ENCODE data around the gene DTX3L. TPM values are rescaled to one million over a fixed set of nuclear protein-coding genes. Genes with fewer than 3 reads are reported as not detected.
A peak's percentile ranks its signal among the peaks of the same experiment; 100 is the strongest.

The DTX3L gene
- total and polyA plus RNA-seq, 2 of the 13 experiments (the other 11 are each of a cell fraction or from before 2014, with no cell fraction given): 2.5 to 10.9 TPM

GRCh38 chr3:122515870-122516269 lies 48.3 kb upstream of the DTX3L start (continued):
- TF ChIP-seq ZBTB7B (CRISPR knock-in tag; IDR thresholded peaks at IDR 0.05): no peak
- peak; percentile 83; the same call in 1 of the 2 replicates for TF ChIP-seq TEF (CRISPR knock-in tag; IDR thresholded peaks at IDR 0.05)
- no peak for TF ChIP-seq FUBP1 (CRISPR knock-in tag; IDR thresholded peaks at IDR 0.05; ENCODE audit: borderline replicate concordance)
- no peak for TF ChIP-seq POLR2AphosphoS2 (IDR thresholded peaks at IDR 0.05; ENCODE audit: low read depth, low read length)
- TF ChIP-seq ZBTB43 (CRISPR knock-in tag; conservative IDR thresholded peaks at IDR 0.05): no peak
- no peak for TF ChIP-seq ZNF776 (CRISPR knock-in tag; IDR thresholded peaks at IDR 0.05)
- no peak for TF ChIP-seq FOXA1 (IDR thresholded peaks at IDR 0.05)
- 0 out of 2 replicates have a peak, but pooled peaks have one; percentile 22 for TF ChIP-seq FOXA1 (CRISPR knock-in tag; IDR thresholded peaks at IDR 0.05)
- no peak for TF ChIP-seq ZNF790 (CRISPR knock-in tag; IDR thresholded peaks at IDR 0.05; ENCODE audit: borderline replicate concordance)
- TF ChIP-seq NCOA2 (CRISPR knock-in tag; IDR thresholded peaks at IDR 0.05): no peak
- TF ChIP-seq HNRNPUL1 (IDR thresholded peaks at IDR 0.05; ENCODE audit: low read depth, low read length): no peak
- TF ChIP-seq ZNF570 (CRISPR knock-in tag; IDR thresholded peaks at IDR 0.05; ENCODE audit: borderline replicate concordance): no peak
- no peak for TF ChIP-seq ZBTB4 (CRISPR knock-in tag; IDR thresholded peaks at IDR 0.05; ENCODE audit: borderline replicate concordance)
- peak; percentile 50; the same call in 1 of the 2 replicates for TF ChIP-seq FOXA3 (CRISPR knock-in tag; IDR thresholded peaks at IDR 0.05)
- no peak for TF ChIP-seq SKIL (CRISPR knock-in tag; IDR thresholded peaks at IDR 0.05; ENCODE audit: borderline replicate concordance)
- TF ChIP-seq ZSCAN25 (CRISPR knock-in tag; IDR thresholded peaks at IDR 0.05): no peak
- no peak for TF ChIP-seq ATF2 (CRISPR knock-in tag; IDR thresholded peaks at IDR 0.05)
- TF ChIP-seq ZBTB2 (CRISPR knock-in tag; IDR thresholded peaks at IDR 0.05; ENCODE audit: low read depth): no peak

Measured in HepG2 (cell line).